Measurements from ENCODE around the gene SLC1A2. TPM values are rescaled to one million over a fixed set of nuclear protein-coding genes. Genes with fewer than 3 reads are reported as not detected.

The SLC1A2 gene
- total and polyA plus RNA-seq, 2 of the 4 experiments (the other 2 are of a cell fraction) = 0.15 to 0.54 TPM

Small RNAs within 50 kb of the gene (microRNA-seq; reads per million reads assigned to microRNA genes)
- gene AC090625.1 (ENCODE audit: insufficient read depth, insufficient read length) = not detected

Small RNAs within 50 kb of the gene (small RNA-seq; reads per million reads assigned to genes)
- 0 reads per million in 5 experiments for gene AC090625.1

Other genes starting within 250 kb of the SLC1A2 start
- 65.5 and 80.7 TPM in 2 replicates for gene PAMR1, start 106.1 kb upstream of the SLC1A2 start, total RNA-seq (2012; rRNA removed)
- 67.5 and 70.7 TPM in 2 replicates for gene PAMR1, start 106.1 kb upstream of the SLC1A2 start, polyA plus RNA-seq (2012; rRNA removed)
- 8.1 and 8.4 TPM in 2 replicates for gene FJX1, start 198.9 kb upstream of the SLC1A2 start, total RNA-seq (2012; rRNA removed)
- gene FJX1, start 198.9 kb upstream of the SLC1A2 start, polyA plus RNA-seq (2012; rRNA removed) = 11.2 and 14.2 TPM in 2 replicates
- gene TRIM44, start 243.2 kb upstream of the SLC1A2 start, total RNA-seq (2012; rRNA removed) = 99.4 and 104 TPM in 2 replicates
- 43.8 and 50.7 TPM in 2 replicates for gene TRIM44, start 243.2 kb upstream of the SLC1A2 start, polyA plus RNA-seq (2012; rRNA removed)

All from IMR-90 (cell line).